ENCODE measurements around the gene SULT1E1.

The SULT1E1 gene

DNA sequence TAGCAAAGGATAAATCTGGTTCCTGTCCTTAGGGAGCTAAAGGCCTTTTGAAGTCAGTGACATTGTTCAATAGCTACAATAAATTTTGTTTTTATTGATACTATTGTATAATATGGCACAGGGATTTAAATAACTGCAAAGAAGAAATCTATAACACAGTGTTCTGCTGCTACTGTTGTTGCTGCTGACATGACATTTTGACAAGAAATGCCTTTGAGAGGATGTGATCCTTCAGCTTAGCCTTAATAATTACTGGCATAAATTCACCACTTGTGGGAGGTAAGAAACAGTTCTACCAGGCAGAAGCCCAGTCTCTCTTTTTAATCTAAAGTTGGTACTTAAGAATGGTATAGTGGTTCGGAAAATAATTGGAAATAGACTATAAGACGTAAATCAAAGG, 4.1 kb downstream of the SULT1E1 start:
- no peak overlapping the region for H3K4me3 ChIP-seq (replicated peaks; ENCODE audit: insufficient read depth, low read length)
- no peaks in the 10 kb centered on the region for H3K27me3 ChIP-seq (ENCODE audit: insufficient read depth, poor library complexity, severe bottlenecking)
- no peak for DNase-seq (ENCODE audit: low read depth in 1 of 2, low spot score in 1 of 2)
- H3K27ac ChIP-seq (replicated peaks): no peak overlapping the region
- TF ChIP-seq, protein P1, sequence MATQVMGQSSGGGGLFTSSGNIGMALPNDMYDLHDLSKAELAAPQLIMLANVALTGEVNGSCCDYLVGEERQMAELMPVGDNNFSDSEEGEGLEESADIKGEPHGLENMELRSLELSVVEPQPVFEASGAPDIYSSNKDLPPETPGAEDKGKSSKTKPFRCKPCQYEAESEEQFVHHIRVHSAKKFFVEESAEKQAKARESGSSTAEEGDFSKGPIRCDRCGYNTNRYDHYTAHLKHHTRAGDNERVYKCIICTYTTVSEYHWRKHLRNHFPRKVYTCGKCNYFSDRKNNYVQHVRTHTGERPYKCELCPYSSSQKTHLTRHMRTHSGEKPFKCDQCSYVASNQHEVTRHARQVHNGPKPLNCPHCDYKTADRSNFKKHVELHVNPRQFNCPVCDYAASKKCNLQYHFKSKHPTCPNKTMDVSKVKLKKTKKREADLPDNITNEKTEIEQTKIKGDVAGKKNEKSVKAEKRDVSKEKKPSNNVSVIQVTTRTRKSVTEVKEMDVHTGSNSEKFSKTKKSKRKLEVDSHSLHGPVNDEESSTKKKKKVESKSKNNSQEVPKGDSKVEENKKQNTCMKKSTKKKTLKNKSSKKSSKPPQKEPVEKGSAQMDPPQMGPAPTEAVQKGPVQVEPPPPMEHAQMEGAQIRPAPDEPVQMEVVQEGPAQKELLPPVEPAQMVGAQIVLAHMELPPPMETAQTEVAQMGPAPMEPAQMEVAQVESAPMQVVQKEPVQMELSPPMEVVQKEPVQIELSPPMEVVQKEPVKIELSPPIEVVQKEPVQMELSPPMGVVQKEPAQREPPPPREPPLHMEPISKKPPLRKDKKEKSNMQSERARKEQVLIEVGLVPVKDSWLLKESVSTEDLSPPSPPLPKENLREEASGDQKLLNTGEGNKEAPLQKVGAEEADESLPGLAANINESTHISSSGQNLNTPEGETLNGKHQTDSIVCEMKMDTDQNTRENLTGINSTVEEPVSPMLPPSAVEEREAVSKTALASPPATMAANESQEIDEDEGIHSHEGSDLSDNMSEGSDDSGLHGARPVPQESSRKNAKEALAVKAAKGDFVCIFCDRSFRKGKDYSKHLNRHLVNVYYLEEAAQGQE (IDR thresholded peaks at IDR 0.05; ENCODE audit: insufficient replicate concordance, low read depth): no peak
- no peak for TF ChIP-seq GABPA (IDR thresholded peaks at IDR 0.05; ENCODE audit: low read depth)
- TF ChIP-seq SPI1 (IDR thresholded peaks at IDR 0.05; ENCODE audit: borderline replicate concordance, low read depth): no peak
- TF ChIP-seq, protein P2, sequence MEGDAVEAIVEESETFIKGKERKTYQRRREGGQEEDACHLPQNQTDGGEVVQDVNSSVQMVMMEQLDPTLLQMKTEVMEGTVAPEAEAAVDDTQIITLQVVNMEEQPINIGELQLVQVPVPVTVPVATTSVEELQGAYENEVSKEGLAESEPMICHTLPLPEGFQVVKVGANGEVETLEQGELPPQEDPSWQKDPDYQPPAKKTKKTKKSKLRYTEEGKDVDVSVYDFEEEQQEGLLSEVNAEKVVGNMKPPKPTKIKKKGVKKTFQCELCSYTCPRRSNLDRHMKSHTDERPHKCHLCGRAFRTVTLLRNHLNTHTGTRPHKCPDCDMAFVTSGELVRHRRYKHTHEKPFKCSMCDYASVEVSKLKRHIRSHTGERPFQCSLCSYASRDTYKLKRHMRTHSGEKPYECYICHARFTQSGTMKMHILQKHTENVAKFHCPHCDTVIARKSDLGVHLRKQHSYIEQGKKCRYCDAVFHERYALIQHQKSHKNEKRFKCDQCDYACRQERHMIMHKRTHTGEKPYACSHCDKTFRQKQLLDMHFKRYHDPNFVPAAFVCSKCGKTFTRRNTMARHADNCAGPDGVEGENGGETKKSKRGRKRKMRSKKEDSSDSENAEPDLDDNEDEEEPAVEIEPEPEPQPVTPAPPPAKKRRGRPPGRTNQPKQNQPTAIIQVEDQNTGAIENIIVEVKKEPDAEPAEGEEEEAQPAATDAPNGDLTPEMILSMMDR (IDR thresholded peaks at IDR 0.05; ENCODE audit: insufficient read depth, low read length): no peak
- TF ChIP-seq POLR2AphosphoS5 (IDR thresholded peaks at IDR 0.05; ENCODE audit: low read depth): no peak

DNA sequence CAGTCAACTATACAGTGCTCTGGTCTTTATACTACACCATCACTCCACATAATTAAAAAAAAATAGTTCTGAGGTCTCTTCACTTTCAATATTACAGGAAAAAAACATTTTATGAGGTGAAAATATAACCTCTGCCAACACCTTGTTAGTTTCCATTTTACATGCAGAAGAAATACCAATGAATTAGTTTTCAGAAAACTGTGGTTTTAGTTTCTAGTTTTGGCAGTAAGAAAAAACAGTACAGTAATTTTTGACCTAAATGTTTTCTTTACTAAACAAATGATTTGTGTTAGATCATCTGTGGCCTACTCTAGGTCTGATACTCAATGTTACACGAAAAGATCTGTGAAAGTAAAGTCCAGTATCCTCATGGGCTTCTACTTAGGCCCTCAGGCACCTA, 10.0 kb downstream of the SULT1E1 start:
- TF ChIP-seq, protein P2 (IDR thresholded peaks at IDR 0.05; ENCODE audit: insufficient read depth, low read length): no peak
- TF ChIP-seq POLR2AphosphoS5 (IDR thresholded peaks at IDR 0.05; ENCODE audit: low read depth): no peak
- no peak for TF ChIP-seq GABPA (IDR thresholded peaks at IDR 0.05; ENCODE audit: low read depth)
- no peak for TF ChIP-seq SPI1 (IDR thresholded peaks at IDR 0.05; ENCODE audit: borderline replicate concordance, low read depth)
- TF ChIP-seq, protein P1 (IDR thresholded peaks at IDR 0.05; ENCODE audit: insufficient replicate concordance, low read depth): no peak
- Histone ChIP-seq H3K4me3 (replicated peaks; ENCODE audit: insufficient read depth, low read length) (no peak overlapping the region), H3K27me3 (ENCODE audit: insufficient read depth, poor library complexity, severe bottlenecking) (no peaks in the 10 kb centered on the region), H3K27ac (replicated peaks) (no peak overlapping the region)
- DNase-seq (ENCODE audit: low read depth in 1 of 2, low spot score in 1 of 2): no peak

DNA sequence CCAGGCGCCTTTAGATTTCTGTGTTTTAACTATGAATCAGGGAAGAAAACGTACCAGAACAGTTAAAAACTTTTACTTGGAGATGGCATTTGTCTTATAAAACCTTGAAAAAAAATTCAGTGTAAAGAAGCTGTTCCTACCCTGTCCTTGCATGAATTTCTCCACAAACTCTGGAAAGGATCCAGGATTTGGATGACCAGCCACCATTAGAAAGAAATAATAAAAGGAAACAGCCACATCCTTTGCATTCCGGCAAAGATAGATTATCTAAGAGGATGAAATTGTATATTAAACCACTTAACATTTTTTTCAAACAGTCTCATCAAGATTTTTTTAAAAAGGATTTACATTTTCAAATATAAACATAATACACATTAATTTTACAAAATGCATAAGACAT, 10.6 kb downstream of the SULT1E1 start:
- TF ChIP-seq, protein P1 (IDR thresholded peaks at IDR 0.05; ENCODE audit: insufficient replicate concordance, low read depth): no peak
- TF ChIP-seq, protein P2 (IDR thresholded peaks at IDR 0.05; ENCODE audit: insufficient read depth, low read length): no peak
- no peak for TF ChIP-seq GABPA (IDR thresholded peaks at IDR 0.05; ENCODE audit: low read depth)
- TF ChIP-seq SPI1 (IDR thresholded peaks at IDR 0.05; ENCODE audit: borderline replicate concordance, low read depth): no peak
- TF ChIP-seq POLR2AphosphoS5 (IDR thresholded peaks at IDR 0.05; ENCODE audit: low read depth): no peak
- no peak for DNase-seq (ENCODE audit: low read depth in 1 of 2, low spot score in 1 of 2)
- Histone ChIP-seq H3K4me3 (replicated peaks; ENCODE audit: insufficient read depth, low read length) (no peak overlapping the region), H3K27ac (replicated peaks) (no peak overlapping the region), H3K27me3 (ENCODE audit: insufficient read depth, poor library complexity, severe bottlenecking) (no peaks in the 10 kb centered on the region)

Measured in HL-60 (cell line).